ENCODE data around the gene JOSD2. TPM values are rescaled to one million over a fixed set of nuclear protein-coding genes. Genes with fewer than 3 reads are reported as not detected.
A peak's percentile ranks its signal among the peaks of the same experiment; 100 is the strongest.

JOSD2 gene
- total and polyA plus RNA-seq, 8 donors, result 9.9 to 79.4 (median 61.0) TPM; not detected in 1

DNA sequence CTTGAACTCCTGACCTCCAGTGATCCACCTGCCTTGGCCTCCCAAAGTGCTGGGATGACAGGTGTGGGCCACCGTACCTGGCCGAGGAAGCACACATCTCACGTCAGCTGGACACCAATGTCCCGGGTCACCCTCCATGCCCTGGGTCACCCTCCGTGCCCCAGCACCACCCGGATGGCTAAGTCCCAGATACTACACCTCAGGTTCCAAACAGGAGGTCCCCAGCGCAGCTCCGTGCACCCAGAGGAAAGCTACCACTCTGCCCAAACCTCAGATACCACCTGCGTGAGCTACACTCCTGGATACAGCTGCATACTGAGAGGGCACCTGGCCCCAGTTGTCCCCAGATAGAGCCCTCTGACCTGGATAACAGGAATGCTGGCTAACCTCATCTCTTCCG is 43.2 kb upstream of the JOSD2 start:
- DNase-seq, result no peak
- Histone ChIP-seq H3K27ac (no peak overlapping the region), H3K9me3 (no peaks in the 10 kb centered on the region), H3K27me3 (peaks cover 0 to 100% (median 58%) of the 10 kb centered on the region in 3 donors), H3K36me3 (no peaks in the 10 kb centered on the region), H3K4me1 (peaks cover 8 to 30% (median 21%) of the 10 kb centered on the region in 4 donors), H3K4me3 (no peak overlapping the region)
- intact Hi-C loops (cut with DNase I; ENCODE audit: low total_unique reads), result no loop called here
- TF ChIP-seq POLR2A (IDR thresholded peaks at IDR 0.05) (no peak), EP300 (IDR thresholded peaks at IDR 0.05) (no peak), POLR2AphosphoS5 (IDR thresholded peaks at IDR 0.05) (no peak)
- TF ChIP-seq, protein P1, sequence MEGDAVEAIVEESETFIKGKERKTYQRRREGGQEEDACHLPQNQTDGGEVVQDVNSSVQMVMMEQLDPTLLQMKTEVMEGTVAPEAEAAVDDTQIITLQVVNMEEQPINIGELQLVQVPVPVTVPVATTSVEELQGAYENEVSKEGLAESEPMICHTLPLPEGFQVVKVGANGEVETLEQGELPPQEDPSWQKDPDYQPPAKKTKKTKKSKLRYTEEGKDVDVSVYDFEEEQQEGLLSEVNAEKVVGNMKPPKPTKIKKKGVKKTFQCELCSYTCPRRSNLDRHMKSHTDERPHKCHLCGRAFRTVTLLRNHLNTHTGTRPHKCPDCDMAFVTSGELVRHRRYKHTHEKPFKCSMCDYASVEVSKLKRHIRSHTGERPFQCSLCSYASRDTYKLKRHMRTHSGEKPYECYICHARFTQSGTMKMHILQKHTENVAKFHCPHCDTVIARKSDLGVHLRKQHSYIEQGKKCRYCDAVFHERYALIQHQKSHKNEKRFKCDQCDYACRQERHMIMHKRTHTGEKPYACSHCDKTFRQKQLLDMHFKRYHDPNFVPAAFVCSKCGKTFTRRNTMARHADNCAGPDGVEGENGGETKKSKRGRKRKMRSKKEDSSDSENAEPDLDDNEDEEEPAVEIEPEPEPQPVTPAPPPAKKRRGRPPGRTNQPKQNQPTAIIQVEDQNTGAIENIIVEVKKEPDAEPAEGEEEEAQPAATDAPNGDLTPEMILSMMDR (IDR thresholded peaks at IDR 0.05), result no peak
- 75 to 94% (median 86%) methylated on average over 5 to 10 of the region's 10 CpGs for WGBS, 5 donors

DNA sequence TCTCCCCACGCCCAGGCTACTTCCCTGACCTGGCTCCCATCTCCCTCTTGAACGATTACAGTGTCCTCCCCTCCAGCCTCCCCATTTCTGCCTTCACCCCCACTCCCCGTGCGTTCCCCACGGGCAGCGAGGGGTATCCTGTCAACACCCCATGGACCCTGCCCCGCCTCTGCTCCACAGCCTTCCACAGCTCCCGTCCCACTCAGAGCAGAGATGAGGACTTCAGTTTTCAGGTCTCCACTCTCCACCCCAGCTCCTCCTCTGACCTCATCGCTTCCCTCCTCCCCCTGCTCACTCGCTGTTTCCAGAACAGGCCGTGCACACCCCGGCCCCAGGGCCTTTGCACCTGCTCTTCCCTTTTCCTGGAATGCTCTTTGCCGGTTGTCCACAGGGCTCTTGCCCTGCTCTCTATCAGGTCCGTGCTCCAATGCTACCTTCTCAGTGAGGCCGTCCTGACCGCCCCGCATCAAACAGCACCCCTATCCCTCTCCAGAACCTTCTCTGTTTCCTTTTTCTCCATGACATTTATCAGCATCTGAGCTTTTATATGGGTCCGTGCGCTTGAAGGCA is 42.2 kb upstream of the JOSD2 start:
- Histone ChIP-seq H3K27me3 (peaks cover 0 to 100% (median 51%) of the 10 kb centered on the region in 3 donors), H3K4me3 (no peak overlapping the region), H3K9me3 (no peaks in the 10 kb centered on the region), H3K27ac (no peak overlapping the region), H3K36me3 (no peaks in the 10 kb centered on the region), H3K4me1 (peaks cover 8 to 30% (median 21%) of the 10 kb centered on the region in 4 donors)
- no peak for DNase-seq
- intact Hi-C loops (cut with DNase I; ENCODE audit: low total_unique reads), result no loop called here
- WGBS, 5 donors, result 76 to 83% (median 80%) methylated on average over 19 of the region's 19 CpGs
- TF ChIP-seq POLR2A (IDR thresholded peaks at IDR 0.05), result no peak
- TF ChIP-seq, protein P1 (IDR thresholded peaks at IDR 0.05), result no peak
- TF ChIP-seq POLR2AphosphoS5 (IDR thresholded peaks at IDR 0.05), result no peak
- TF ChIP-seq EP300 (IDR thresholded peaks at IDR 0.05), result no peak

DNA sequence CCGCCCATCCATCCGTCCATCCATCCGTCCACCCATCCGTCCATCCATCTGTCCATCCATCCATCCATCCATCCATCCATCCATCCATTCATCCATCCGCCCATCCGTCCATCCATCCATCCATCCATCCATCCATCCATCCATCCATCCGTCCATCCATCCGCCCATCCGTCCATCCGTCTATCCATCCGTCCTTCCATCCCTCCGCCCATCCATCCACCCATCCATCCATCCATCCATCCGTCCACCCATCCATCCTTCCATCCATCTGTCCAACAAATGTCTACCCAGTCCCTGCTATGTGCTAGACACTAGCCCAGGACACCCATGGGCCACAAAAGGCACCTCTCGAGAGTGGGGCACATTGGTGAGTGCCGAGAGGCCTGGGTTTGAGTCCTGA is 41.5 kb upstream of the JOSD2 start:
- Histone ChIP-seq H3K27me3 (peaks cover 0 to 100% (median 50%) of the 10 kb centered on the region in 3 donors), H3K9me3 (no peaks in the 10 kb centered on the region), H3K36me3 (no peaks in the 10 kb centered on the region), H3K27ac (no peak overlapping the region), H3K4me3 (no peak overlapping the region), H3K4me1 (peaks cover 8 to 30% (median 22%) of the 10 kb centered on the region in 4 donors)
- intact Hi-C loops (cut with DNase I; ENCODE audit: low total_unique reads), result no loop called here
- no peak for DNase-seq
- WGBS, 5 donors, result 76 to 79% (median 79%) methylated on average over 15 of the region's 15 CpGs
- no peak for TF ChIP-seq POLR2AphosphoS5 (IDR thresholded peaks at IDR 0.05)
- TF ChIP-seq POLR2A (IDR thresholded peaks at IDR 0.05), result no peak
- TF ChIP-seq EP300 (IDR thresholded peaks at IDR 0.05), result no peak
- TF ChIP-seq, protein P1 (IDR thresholded peaks at IDR 0.05), result no peak

DNA sequence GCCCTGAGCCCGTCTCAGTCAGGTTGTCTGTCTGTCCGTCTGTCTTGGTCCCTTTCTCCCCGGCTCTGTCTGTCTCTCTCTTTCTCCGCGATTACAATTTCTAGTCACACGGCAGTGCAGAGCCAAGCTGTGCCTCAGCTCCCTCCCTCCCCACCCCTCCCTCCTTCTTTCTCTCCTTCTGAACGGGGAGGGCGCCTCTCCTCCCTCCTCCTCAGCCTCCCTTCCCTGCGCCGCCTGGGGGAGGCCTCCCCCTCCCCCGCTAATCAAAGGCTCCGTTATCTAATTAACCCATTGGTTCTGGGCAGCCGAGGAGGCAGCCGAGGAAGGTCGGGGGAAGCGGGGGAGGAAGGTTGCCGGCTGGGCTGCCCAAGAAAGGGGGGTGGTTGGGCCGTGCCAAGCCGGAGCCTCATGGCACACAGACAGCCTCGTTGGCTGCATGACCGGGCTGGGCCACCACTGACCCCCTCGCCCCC is 40.8 kb upstream of the JOSD2 start:
- peak in 1 of 2 donors; percentile 77 for DNase-seq
- peaks cover 6 to 27% (median 19%) of the 10 kb centered on the region in 4 donors for H3K4me1 ChIP-seq
- H3K4me3 ChIP-seq, result peak overlapping the region; percentile 16 to 33 (median 32)
- H3K9me3 ChIP-seq, result no peaks in the 10 kb centered on the region
- TF ChIP-seq POLR2A (IDR thresholded peaks at IDR 0.05) (no peak), POLR2AphosphoS5 (IDR thresholded peaks at IDR 0.05) (no peak), EP300 (IDR thresholded peaks at IDR 0.05) (no peak)
- TF ChIP-seq, protein P1 (IDR thresholded peaks at IDR 0.05), result no peak
- 1 to 3% (median 2%) methylated on average over 17 to 22 of the region's 22 CpGs for WGBS, 5 donors
- H3K27me3 ChIP-seq, result peaks cover 0 to 100% (median 42%) of the 10 kb centered on the region in 3 donors
- peak overlapping the region in 1 of 5 donors; percentile 51 for H3K27ac ChIP-seq
- H3K36me3 ChIP-seq, result no peaks in the 10 kb centered on the region
- intact Hi-C loops (cut with DNase I; ENCODE audit: low total_unique reads), result no loop called here
